SK-N-SH (cell line): ENCODE results near the gene RAMP1. TPM values are rescaled to one million over a fixed set of nuclear protein-coding genes. Genes with fewer than 3 reads are reported as not detected.

Experiments
- CTCF ChIA-PET: fragments of 300-600, 350-600 bp; formaldehyde crosslinking; extraction: SDS; loops from one replicate; lab custom pipeline; 2021; lab: Yijun Ruan, JAX
- POLR2A ChIA-PET: fragments of 350-600 bp; sonication (Branson Sonifier 250); formaldehyde crosslinking; extraction: SDS; loops from one replicate; lab custom pipeline; 2020; ENCODE audit warnings: antibody characterized with exemption, inconsistent platforms; lab: Yijun Ruan, JAX
- DNase-seq: peaks from one replicate; pipeline ENCODE4 v3.0.0; 2012
- H2AFZ ChIP-seq: fragments of 200-600 bp; sonication (generic); 2 replicates; pipeline ENCODE4 v1.8.1; 2016; ENCODE audit warnings: antibody characterized with exemption, mild to moderate bottlenecking, low read depth
- H3F3A ChIP-seq: fragments of 200-600 bp; sonication (generic); replicated peaks from 2 replicates; pipeline ENCODE3; 2016; ENCODE audit warnings: antibody characterized with exemption, mild to moderate bottlenecking; ENCODE audit not compliant: insufficient read depth
- H3K27ac ChIP-seq, 2 experiments: fragments of 200-500 bp in 1 of 2; fragments of 200-600 bp in 1 of 2; sonication (Bioruptor generic) in 1 of 2; sonication (generic), shearing (Covaris generic) in 1 of 2; 2 replicates each; pipeline versions ENCODE4 v1.5.1 to v1.6.1; 2014 to 2016; ENCODE audit warnings: low read depth in 2 of 2, inconsistent platforms in 1 of 2, low read length in 1 of 2, mild to moderate bottlenecking in 1 of 2, mixed read lengths in 1 of 2
- H3K27me3 ChIP-seq: fragments of 200-600 bp; sonication (generic), shearing (Covaris generic); 2 replicates; pipeline ENCODE4 v1.6.1; 2016; ENCODE audit warnings: mixed run types; ENCODE audit not compliant: insufficient read depth
- H3K36me3 ChIP-seq, 2 experiments: fragments of 200-500 bp in 1 of 2; fragments of 200-600 bp in 1 of 2; sonication (Bioruptor generic) in 1 of 2; sonication (generic) in 1 of 2; replicated peaks in 1 of 2; 2 replicates each; pipeline versions ENCODE3 to v1.5.1; 2014 to 2016; ENCODE audit warnings: low read length in 1 of 2, mild to moderate bottlenecking in 1 of 2; ENCODE audit not compliant: insufficient read depth in 2 of 2, control insufficient read depth in 1 of 2
- H3K4me1 ChIP-seq, 2 experiments: fragments of 200-500 bp in 1 of 2; fragments of 200-600 bp in 1 of 2; sonication (Bioruptor generic) in 1 of 2; sonication (generic), shearing (Covaris generic) in 1 of 2; 2 replicates each; pipeline versions ENCODE4 v1.5.1 to v1.6.1; 2014 to 2016; ENCODE audit warnings: low read depth in 1 of 2, low read length in 1 of 2, mixed run types in 1 of 2; ENCODE audit not compliant: insufficient read depth in 2 of 2, control insufficient read depth in 1 of 2
- H3K4me2 ChIP-seq: fragments of 200-600 bp; sonication (generic), shearing (Covaris generic); 2 replicates; pipeline ENCODE4 v1.6.1; 2017; ENCODE audit warnings: mixed run types
- H3K4me3 ChIP-seq, 2 experiments: fragments of 200-500 bp in 1 of 2; fragments of 200-600 bp in 1 of 2; sonication (Bioruptor generic) in 1 of 2; sonication (generic), shearing (Covaris generic) in 1 of 2; 2 replicates each; pipeline versions ENCODE4 v1.5.1 to v1.8.1; 2014 to 2016; ENCODE audit warnings: low read depth in 2 of 2, inconsistent platforms in 1 of 2, low read length in 1 of 2, mild to moderate bottlenecking in 1 of 2, mixed read lengths in 1 of 2, moderate library complexity in 1 of 2
- H3K79me2 ChIP-seq: fragments of 200-600 bp; sonication (generic); 2 replicates; pipeline ENCODE4 v1.8.1; 2017; ENCODE audit warnings: mild to moderate bottlenecking; ENCODE audit not compliant: insufficient read depth
- H3K9ac ChIP-seq: fragments of 200-600 bp; sonication (generic); 2 replicates; pipeline ENCODE4 v1.6.1; 2017; ENCODE audit warnings: mixed run types
- H3K9me2 ChIP-seq: fragments of 200-600 bp; sonication (generic); 2 replicates; pipeline ENCODE4 v1.6.1; 2017; ENCODE audit warnings: mixed run types
- H3K9me3 ChIP-seq: fragments of 200-600 bp; sonication (generic); 2 replicates; pipeline ENCODE4 v1.6.1; 2017; ENCODE audit warnings: mixed run types, mild to moderate bottlenecking, moderate library complexity
- H4K20me1 ChIP-seq: fragments of 200-600 bp; sonication (generic); 2 replicates; pipeline ENCODE4 v1.6.1; 2017; ENCODE audit warnings: mild to moderate bottlenecking, mixed run types; ENCODE audit not compliant: insufficient read depth
- CHD2 ChIP-seq: fragments of 150-350 bp; IDR thresholded peaks from 2 replicates; pipeline ENCODE4 v1.6.1; 2018; ENCODE audit warnings: low read length; ENCODE audit not compliant: partially characterized antibody
- FOSL2 ChIP-seq: IDR thresholded peaks from 2 replicates; pipeline ENCODE4 v1.4.0; 2012; ENCODE audit warnings: low read depth, mild to moderate bottlenecking, moderate library complexity, borderline replicate concordance
- FOXJ3 ChIP-seq: sonication (generic); formaldehyde crosslinking; IDR thresholded peaks from 2 replicates; pipeline ENCODE4 v1.5.1; 2020; ENCODE audit warnings: mild to moderate bottlenecking, missing genetic modification reagents
- FOXM1 ChIP-seq: IDR thresholded peaks from 2 replicates; pipeline ENCODE4 v1.4.0; 2012; ENCODE audit warnings: low read depth, mild to moderate bottlenecking
- GABPA ChIP-seq: IDR thresholded peaks from 2 replicates; pipeline ENCODE4 v1.4.0; 2012; ENCODE audit warnings: low read depth, mild to moderate bottlenecking
- JUND ChIP-seq: IDR thresholded peaks from 2 replicates; pipeline ENCODE4 v1.4.0; 2012
- NFIC ChIP-seq: IDR thresholded peaks from 2 replicates; pipeline ENCODE4 v1.4.0; 2012; ENCODE audit warnings: borderline replicate concordance
- PBX3 ChIP-seq: IDR thresholded peaks from 2 replicates; pipeline ENCODE4; 2012
- RCOR1 ChIP-seq: fragments of 150-350 bp; IDR thresholded peaks from 2 replicates; pipeline ENCODE4 v1.6.1; 2017; ENCODE audit warnings: antibody characterized with exemption, low read length
- REST ChIP-seq: IDR thresholded peaks from 2 replicates; pipeline ENCODE4 v1.6.1; 2012; ENCODE audit warnings: mild to moderate bottlenecking, low read depth, low read length, moderate library complexity
- SIN3A ChIP-seq: IDR thresholded peaks from 2 replicates; pipeline ENCODE4 v1.6.1; 2012; ENCODE audit warnings: low read depth, mild to moderate bottlenecking, low read length, moderate library complexity, borderline replicate concordance
- TAF1 ChIP-seq: IDR thresholded peaks from 2 replicates; pipeline ENCODE4 v1.6.1; 2012; ENCODE audit warnings: low read depth, mild to moderate bottlenecking, low read length, moderate library complexity, borderline replicate concordance
- TEAD4 ChIP-seq: IDR thresholded peaks from 2 replicates; pipeline ENCODE4 v1.4.0; 2012; ENCODE audit warnings: mild to moderate bottlenecking, borderline replicate concordance; ENCODE audit not compliant: insufficient read depth
- USF1 ChIP-seq: IDR thresholded peaks from 2 replicates; pipeline ENCODE4 v1.4.0; 2012; ENCODE audit warnings: low read depth, borderline replicate concordance
- USF2 ChIP-seq: fragments of 150-350 bp; IDR thresholded peaks from 2 replicates; pipeline ENCODE4 v1.6.1; 2017; ENCODE audit warnings: antibody characterized with exemption, low read length, low read depth, borderline replicate concordance
- YY1 ChIP-seq: IDR thresholded peaks from 2 replicates; pipeline ENCODE4 v1.4.0; 2012; ENCODE audit warnings: low read depth, mild to moderate bottlenecking
- WGBS: methylation state at CpG from one replicate; pipeline ENCODE4 v1.1.6; 2017; ENCODE audit warnings: low lambda C conversion rate; 5-methylcytosine and 5-hydroxymethylcytosine counted together
- polyA plus RNA-seq, 3 experiments: library from polyadenylated mRNA; depleted of rRNA; stranded (reverse); fragments of >200 nt; gene quantifications; 2 replicates each; pipeline ENCODE4 v1.2.3, GENCODE V29; 2012

RAMP1 gene
- polyA plus RNA-seq, 1 of the 3 experiments (the other 2 are of a cell fraction): 27.9 TPM

- TF ChIP-seq REST (no peak), JUND (no peak)
Observed at GRCh38 chr2:237886685-237887481, 27.5 kb downstream of the RAMP1 start (continued).

GRCh38 chr2:237888389-237888788 is 29.0 kb downstream of the RAMP1 start:
- H3F3A ChIP-seq: no peaks in the 10 kb centered on the region
- TF ChIP-seq FOXJ3 (CRISPR knock-in tag) (no peak), GABPA (no peak), USF2 (no peak), PBX3 (peak; percentile 37; the same call in 1 of the 2 replicates), FOXM1 (no peak), NFIC (no peak), YY1 (no peak), SIN3A (no peak), RCOR1 (no peak), JUND (peak; percentile 39; the same call in 1 of the 2 replicates), FOSL2 (0 out of 2 replicates have a peak, but pooled peaks have one; percentile 31), TAF1 (no peak), USF1 (no peak), TEAD4 (no peak), CHD2 (no peak)
- no peak for DNase-seq
- WGBS: 48% methylated on average over 2 of the region's 2 CpGs
- H3K4me2 ChIP-seq: no peak overlapping the region
- H3K79me2 ChIP-seq: no peaks in the 10 kb centered on the region
- no peaks in the 10 kb centered on the region for H3K36me3 ChIP-seq
- no peaks in the 10 kb centered on the region for H3K27me3 ChIP-seq
- CTCF ChIA-PET: interaction anchor here (1.7 to 2.4 kb wide), 3 partner anchors 24 to 35 kb away, joined by 4 to 10 read pairs (median 7); no protein-coding TSS in a partner anchor
- POLR2A ChIA-PET: interaction anchor here (4.9 kb wide), 1 partner anchor 27 kb away, joined by 24 read pairs; no protein-coding TSS in a partner anchor
- H3K9me3 ChIP-seq: no peaks in the 10 kb centered on the region
- peak overlapping the region in 1 of 2 experiments; percentile 99; a peak in 2 of 4 replicates for H3K27ac ChIP-seq
- no peaks in the 10 kb centered on the region for H3K9me2 ChIP-seq
- H2AFZ ChIP-seq: 0 out of 2 replicates have a peak overlapping the region, but pooled peaks have one; percentile 54
- H3K9ac ChIP-seq: no peak overlapping the region
- no peaks in the 10 kb centered on the region for H4K20me1 ChIP-seq
- peaks cover 0 to 54% of the 10 kb centered on the region in 2 experiments; a peak in 2 of 4 replicates for H3K4me1 ChIP-seq
- no peak overlapping the region for H3K4me3 ChIP-seq
